Choroid plexus epithelial cell (primary cell): ENCODE measurements around the gene BCL2.

Source experiments
- DNase-seq: peaks from one replicate; pipeline ENCODE4 v3.0.0-alpha.2; 2010; ENCODE audit warnings: low read depth
- H3K4me3 ChIP-seq: 2 replicates; pipeline ENCODE4 v1.5.1; 2011; ENCODE audit warnings: low read depth, mild to moderate bottlenecking, control low read depth, low read length, moderate library complexity
- CTCF ChIP-seq: conservative IDR thresholded peaks from 2 replicates; pipeline ENCODE4 v1.5.1; 2011; ENCODE audit warnings: low read depth, mild to moderate bottlenecking, control low read depth, inconsistent platforms, low read length, moderate library complexity

BCL2 gene

GRCh38 chr18:63291278-63291677 lies 28.3 kb downstream of the BCL2 start:
- no peak overlapping the region for H3K4me3 ChIP-seq
- no peak for DNase-seq
- no peak for TF ChIP-seq CTCF

- TF ChIP-seq CTCF = no peak
- no peak overlapping the region for H3K4me3 ChIP-seq
- DNase-seq = no peak
These were observed 28.8 kb downstream of the BCL2 start for GRCh38 chr18:63290821-63291200.

- TF ChIP-seq CTCF = no peak
- no peak overlapping the region for H3K4me3 ChIP-seq
- DNase-seq = no peak
These were observed 29.3 kb downstream of the BCL2 start for GRCh38 chr18:63290166-63290820.

- DNase-seq = no peak
- H3K4me3 ChIP-seq = no peak overlapping the region
- no peak for TF ChIP-seq CTCF
These were observed 31.3 kb downstream of the BCL2 start for GRCh38 chr18:63288311-63288710.

- TF ChIP-seq CTCF = no peak
- H3K4me3 ChIP-seq = no peak overlapping the region
- DNase-seq = no peak
These were observed 31.8 kb downstream of the BCL2 start for GRCh38 chr18:63287691-63288220.

GRCh38 chr18:63286926-63287325 lies 32.6 kb downstream of the BCL2 start:
- DNase-seq = no peak
- H3K4me3 ChIP-seq = no peak overlapping the region
- no peak for TF ChIP-seq CTCF
